ENCODE measurements around the gene NUDT8.
"Not testable (repeated sequence)": the region's sequence is repeated elsewhere in the genome, so short reads cannot be mapped to it uniquely, and the experiment has no call there.

NUDT8 gene

DNA sequence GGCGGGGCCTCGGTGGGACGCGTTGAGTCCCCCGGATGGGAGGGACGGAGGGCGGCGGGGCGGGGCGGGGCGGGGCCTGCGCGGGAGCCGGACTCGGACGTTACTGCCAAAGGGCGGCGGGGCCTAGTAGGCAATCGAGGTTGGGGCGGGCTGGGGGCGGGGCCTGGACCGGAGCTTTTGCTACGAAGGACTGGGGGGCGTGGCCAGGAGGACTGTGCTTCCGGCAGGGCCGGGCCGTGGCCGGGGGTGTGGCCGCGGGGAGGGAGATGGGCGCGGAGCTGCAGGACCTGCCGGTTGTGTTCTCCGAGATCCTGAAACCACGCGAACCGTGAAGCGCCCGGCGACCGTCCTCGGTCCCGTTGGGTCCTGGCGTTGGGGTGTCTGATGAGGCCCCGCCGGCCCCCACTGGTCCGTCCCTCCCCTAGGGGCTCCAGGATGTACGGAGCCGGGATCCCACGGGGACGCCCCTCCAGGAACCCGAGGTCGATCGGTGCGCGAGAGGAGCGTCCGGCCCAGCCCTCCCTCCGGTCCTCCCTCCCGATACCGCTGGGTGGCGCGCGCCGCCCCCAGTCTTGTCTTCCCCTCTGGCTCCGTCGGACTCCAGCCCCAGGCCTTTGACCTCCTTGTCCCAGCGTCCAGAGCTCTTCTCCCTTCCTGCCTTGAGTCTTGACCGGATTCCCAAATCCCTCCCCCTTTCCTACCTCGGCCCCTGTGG lies 648 bp upstream of the NUDT8 start:
- TF ChIP-seq, protein P1, sequence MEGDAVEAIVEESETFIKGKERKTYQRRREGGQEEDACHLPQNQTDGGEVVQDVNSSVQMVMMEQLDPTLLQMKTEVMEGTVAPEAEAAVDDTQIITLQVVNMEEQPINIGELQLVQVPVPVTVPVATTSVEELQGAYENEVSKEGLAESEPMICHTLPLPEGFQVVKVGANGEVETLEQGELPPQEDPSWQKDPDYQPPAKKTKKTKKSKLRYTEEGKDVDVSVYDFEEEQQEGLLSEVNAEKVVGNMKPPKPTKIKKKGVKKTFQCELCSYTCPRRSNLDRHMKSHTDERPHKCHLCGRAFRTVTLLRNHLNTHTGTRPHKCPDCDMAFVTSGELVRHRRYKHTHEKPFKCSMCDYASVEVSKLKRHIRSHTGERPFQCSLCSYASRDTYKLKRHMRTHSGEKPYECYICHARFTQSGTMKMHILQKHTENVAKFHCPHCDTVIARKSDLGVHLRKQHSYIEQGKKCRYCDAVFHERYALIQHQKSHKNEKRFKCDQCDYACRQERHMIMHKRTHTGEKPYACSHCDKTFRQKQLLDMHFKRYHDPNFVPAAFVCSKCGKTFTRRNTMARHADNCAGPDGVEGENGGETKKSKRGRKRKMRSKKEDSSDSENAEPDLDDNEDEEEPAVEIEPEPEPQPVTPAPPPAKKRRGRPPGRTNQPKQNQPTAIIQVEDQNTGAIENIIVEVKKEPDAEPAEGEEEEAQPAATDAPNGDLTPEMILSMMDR (IDR thresholded peaks at IDR 0.05; ENCODE audit: insufficient read depth, missing control alignments) = peak; percentile 44
- peak; percentile 90 for DNase-seq (ENCODE audit: insufficient read length, low spot score)
- FAIRE-seq = no peak

DNA sequence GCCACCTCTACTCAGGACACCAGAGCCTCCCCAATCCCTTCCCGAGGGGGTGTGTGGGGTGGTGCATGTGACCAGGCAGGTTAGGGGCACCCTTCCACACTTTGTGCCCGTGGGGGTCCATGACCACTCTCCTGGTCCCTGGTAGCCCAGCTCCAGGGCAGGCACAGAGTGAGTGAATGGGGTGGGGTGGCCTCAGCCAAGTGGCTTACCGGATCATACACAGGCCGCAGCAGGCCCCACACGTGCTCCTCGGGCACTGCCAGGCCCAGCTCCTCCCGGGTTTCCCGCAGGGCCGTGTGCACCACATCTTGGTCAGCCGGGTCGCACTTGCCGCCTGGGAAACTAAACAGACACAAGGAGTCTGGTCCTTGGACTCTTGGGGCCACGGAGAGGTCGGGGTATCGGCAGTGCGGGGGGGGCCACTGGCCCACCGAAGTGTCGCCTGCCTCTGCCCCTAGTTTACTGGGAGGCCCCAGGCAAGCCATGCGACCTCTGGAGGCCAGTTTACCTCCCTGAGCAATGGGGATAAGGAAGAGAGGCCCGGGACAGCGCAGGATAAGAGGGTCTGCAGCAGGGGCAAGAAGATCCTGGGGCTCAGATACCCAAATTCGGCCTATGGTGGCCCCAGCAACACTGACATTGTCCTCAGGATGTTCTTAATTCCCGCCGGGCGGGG lies 889 bp downstream of the NUDT8 start:
- FAIRE-seq (no peak), DNase-seq (ENCODE audit: insufficient read length, low spot score) (no peak)
- TF ChIP-seq, protein P1 (IDR thresholded peaks at IDR 0.05; ENCODE audit: insufficient read depth, missing control alignments) = no peak

DNA sequence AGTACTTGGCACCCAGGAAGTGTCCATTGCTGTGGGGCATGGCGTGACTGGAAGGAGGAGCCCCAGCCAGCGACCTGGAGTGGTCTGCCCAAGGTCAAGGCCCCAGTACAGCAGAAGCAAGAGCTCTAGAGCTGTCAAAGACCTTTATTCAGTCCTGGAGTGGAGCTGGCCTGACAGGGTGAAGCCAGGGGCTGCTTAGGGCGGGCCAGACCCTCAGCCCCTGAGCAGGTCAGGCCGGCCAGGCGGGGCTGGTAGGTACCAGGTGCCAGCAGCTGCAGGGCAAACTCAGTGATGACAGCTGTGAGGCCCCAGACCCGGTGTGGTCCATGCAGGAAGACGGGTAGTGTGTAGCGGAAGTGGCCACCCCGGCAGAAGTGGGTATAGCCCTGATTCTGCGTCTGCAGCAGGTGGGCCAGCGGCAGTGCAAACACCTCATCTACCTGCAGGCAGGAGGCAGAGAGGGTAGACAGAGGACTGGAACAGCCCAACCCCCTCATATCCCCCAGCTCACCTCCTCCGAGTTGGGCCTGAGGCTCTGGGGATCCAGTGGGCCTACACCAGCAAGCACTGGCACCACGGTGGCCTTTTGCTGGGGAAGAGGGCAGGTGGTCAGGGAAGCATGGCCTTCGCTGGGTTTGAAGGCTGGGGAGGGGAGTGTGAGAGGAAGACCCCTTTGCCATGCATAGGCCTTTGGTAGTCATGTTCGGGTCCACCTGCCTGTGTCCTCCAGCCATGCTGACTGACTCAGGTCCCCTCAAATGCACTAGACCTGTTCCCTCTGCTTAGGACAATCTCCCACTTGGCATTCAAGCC lies 1.7 kb downstream of the NUDT8 start:
- FAIRE-seq (no peak), DNase-seq (ENCODE audit: insufficient read length, low spot score) (no peak)
- TF ChIP-seq, protein P1 (IDR thresholded peaks at IDR 0.05; ENCODE audit: insufficient read depth, missing control alignments) = no peak

DNA sequence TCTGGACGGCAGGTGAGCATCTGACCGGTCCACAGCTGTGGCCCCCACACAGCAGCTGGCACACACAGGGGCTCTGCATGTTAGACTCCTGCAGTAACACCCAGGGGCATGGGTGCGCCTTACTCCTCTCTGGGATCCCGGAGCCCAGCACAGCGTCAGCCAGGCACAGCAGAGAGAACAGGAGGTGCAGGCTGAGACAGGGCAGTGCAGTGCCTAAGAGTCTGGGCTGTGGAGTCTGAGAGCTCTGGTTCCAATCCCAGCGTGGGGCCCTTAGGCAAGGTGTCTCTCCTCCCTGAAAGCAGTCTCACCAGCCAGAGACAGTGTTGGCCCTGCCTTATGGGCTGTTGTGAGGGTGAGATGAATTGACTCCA lies 2.3 kb downstream of the NUDT8 start:
- DNase-seq (ENCODE audit: insufficient read length, low spot score) = no peak
- TF ChIP-seq, protein P1 (IDR thresholded peaks at IDR 0.05; ENCODE audit: insufficient read depth, missing control alignments) = no peak
- no peak for FAIRE-seq

DNA sequence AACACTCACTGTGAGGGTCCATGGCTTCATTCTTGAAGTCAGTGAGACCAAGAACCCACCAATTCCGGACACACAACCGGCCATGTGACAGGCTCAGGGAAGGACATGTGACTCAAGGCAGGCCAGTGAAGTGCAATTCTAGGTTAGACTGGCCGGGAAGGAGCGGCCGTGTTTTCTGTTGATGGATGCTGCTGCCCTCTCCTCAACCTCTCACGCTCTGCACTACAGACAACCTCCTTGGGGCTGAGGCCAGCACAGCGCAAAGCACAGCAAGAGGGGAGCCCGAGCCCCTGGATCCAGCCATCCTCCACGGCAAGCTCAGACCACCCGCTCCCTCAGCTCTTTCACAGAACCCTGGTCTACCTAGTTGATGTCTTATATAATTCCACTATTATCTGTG lies 2.8 kb downstream of the NUDT8 start:
- FAIRE-seq = no peak
- no peak for DNase-seq (ENCODE audit: insufficient read length, low spot score)
- TF ChIP-seq, protein P1 (IDR thresholded peaks at IDR 0.05; ENCODE audit: insufficient read depth, missing control alignments) = no peak

DNA sequence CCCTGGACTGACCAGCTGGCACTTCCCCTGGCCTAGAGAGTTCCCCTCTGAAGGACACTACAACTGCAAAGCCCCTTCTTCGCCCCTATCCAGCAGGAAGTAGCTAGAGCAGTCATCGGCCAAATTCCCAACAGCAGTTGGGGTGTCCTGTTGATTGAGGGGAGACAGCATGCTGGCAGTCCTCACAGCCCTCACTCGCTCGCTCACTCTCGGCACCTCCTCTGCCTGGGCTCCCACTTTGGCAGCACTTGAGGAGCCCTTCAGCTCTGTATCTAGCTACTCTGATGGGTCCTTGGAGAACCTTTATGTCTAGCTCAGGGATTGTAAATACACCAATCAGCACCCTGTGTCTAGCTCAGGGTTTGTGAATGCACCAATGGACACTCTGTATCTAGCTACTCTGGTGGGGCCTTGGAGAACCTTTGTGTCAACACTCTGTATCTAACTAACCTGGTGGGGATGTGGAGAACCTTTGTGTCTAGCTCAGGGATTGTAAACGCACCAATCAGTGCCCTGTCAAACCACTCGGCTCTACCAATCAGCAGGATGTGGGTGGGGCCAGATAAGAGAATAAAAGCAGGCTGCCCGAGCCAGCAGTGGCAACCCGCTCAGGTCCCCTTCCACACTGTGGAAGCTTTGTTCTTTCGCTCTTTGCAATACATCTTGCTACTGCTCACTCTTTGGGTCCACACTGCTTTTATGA lies 3.5 kb downstream of the NUDT8 start:
- DNase-seq (ENCODE audit: insufficient read length, low spot score); FAIRE-seq: not testable (repeated sequence)

DNA sequence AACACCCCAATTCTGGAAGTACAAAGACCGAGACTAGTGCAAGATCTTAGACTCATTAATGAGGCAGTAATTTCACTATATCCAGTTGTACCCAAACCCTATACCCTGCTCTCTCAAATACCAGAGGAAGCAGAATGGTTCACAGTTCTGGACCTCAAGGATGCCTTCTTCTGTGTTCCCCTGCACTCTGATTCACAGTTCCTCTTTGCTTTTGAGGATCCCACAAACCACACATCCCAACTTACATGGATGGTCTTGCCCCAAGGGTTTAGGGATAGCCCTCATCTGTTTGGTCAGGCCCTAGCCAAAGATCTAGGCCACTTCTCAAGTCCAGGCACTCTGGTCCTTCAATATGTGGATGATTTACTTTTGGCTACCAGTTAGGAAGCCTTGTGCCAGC lies 5.9 kb downstream of the NUDT8 start:
- not testable (repeated sequence) for DNase-seq (ENCODE audit: insufficient read length, low spot score); FAIRE-seq

DNA sequence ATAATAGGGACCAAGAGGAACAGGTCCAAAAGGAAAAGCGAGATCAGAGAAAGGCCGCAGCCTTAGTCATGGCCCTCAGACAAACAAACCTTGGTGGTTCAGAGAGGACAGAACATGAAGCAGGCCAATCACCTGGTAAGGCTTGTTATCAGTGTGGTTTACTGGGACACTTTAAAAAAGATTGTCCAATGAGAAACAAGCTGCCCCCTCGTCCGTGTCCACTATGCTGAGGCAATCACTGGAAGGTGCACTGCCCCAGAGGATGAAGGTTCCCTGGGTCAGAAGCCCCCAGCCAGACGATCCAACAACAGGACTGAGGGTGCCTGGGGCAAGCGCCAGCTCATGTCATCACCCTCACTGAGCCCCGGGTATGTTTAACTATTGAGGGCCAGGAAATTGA lies 6.8 kb downstream of the NUDT8 start:
- not testable (repeated sequence) for DNase-seq (ENCODE audit: insufficient read length, low spot score); FAIRE-seq

DNA sequence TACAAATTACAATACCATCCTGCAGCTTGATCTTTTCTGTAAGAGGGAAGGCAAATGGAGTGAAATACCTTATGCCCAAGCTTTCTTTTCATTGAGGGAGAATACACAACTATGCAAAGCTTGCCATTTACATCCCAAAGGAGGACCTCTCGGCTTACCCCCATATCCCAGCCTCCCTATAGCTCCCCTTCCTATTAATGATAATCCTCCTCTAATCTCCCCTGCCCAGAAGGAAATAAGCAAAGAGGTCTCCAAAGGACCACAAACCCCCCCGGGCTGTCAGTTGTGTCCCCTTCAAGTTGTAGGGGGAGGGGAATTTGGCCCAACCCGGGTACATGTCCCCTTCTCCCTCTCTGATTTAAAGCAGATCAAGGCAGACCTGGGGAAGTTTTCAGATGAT lies 7.8 kb downstream of the NUDT8 start:
- not testable (repeated sequence) for DNase-seq (ENCODE audit: insufficient read length, low spot score)

DNA sequence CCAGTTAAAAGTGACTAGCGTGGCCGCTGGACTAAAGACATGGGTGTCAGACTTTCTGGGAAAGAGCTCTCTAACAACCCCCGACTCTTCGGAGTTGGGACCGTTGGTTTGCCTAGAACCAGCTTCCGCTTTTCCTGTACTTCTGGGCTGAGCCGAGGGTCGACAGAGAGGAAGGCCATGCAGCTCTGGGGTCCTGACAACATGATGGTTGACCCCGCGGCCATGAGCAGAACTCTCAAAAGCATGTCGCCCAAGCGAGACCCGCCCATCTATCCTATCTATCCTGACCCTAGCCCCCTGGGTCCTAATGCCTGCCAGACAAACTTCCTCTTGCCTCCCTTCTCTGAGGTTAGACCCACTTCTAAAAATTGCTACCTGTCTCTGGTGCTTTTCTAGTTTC lies 9.1 kb downstream of the NUDT8 start:
- not testable (repeated sequence) for DNase-seq (ENCODE audit: insufficient read length, low spot score); FAIRE-seq

More for the DNA sequence above, 7.8 kb downstream of the NUDT8 start:
- not testable (repeated sequence) for FAIRE-seq

DNA sequence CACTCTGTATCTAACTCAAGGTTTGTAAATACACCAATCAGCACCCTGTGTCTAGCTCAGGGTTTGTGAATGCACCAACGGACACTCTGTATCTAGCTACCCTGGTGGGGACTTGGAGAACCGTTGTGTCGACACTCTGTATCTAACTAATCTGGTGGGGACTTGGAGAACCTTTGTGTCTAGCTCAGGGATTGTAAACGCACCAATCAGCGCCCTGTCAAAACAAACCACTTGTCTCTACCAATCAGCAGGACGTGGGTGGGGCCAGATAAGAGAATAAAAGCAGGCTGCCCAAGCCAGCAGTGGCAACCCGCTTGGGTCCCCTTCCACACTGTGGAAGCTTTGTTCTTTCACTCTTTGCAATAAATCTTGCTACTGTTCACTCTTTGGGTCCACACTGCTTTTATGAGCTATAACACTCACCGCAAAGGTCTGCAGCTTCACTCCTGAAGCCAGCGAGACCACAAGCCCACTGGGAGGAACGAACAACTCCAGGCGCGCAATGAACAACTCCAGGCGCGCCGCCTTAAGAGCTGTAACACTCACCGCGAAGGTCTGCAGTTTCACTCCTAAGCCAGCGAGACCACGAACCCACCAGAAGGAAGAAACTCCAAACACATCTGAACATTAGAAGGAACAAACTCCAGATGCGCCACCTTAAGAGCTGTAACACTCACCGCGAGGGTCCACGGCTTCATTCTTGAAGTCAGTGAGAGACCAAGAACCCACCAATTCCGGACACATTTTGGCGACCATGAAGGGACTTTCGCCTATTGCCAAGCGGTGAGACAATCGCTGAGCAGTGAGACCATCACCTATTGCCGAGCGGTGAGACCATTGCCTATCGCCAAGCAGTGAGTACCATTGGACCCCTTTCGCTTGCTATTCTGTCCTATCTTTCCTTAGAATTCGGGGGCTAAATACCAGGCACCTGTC lies 9.8 kb downstream of the NUDT8 start:
- not testable (repeated sequence) for DNase-seq (ENCODE audit: insufficient read length, low spot score); FAIRE-seq

Data from D721Med (cell line).